Calu3 (cell line): ENCODE measurements around the gene DUSP10. TPM values are rescaled to one million over a fixed set of nuclear protein-coding genes. Genes with fewer than 3 reads are reported as not detected.

Experiments
- BruUV-seq: library from RNA; stranded (reverse); fragments of 400-500 nt; replicated peaks from 2 replicates; lab custom pipeline; 2021; lab: Mats Ljungman, UMichigan
- CTCF ChIA-PET: fragments of 300-600 bp; sonication (Branson Sonifier 250); formaldehyde crosslinking; loops from one replicate; lab custom pipeline; 2022; ENCODE audit warnings: antibody characterized with exemption; lab: Charles Lee
- DNase-seq: peaks from one replicate; pipeline ENCODE4 v3.0.0; 2022
- H3K27ac Mint-ChIP-seq: one replicate; pipeline ENCODE4 v1.8.0; 2022; ENCODE audit warnings: mixed read lengths; ENCODE audit not compliant: unreplicated experiment
- H3K27me3 Mint-ChIP-seq: one replicate; pipeline ENCODE4 v1.8.0; 2022; ENCODE audit warnings: mixed read lengths; ENCODE audit not compliant: unreplicated experiment
- H3K36me3 Mint-ChIP-seq: one replicate; pipeline ENCODE4 v1.8.0; 2022; ENCODE audit warnings: mild to moderate bottlenecking, moderate library complexity, mixed read lengths; ENCODE audit not compliant: insufficient read depth, unreplicated experiment
- H3K4me1 Mint-ChIP-seq: one replicate; pipeline ENCODE4 v1.8.0; 2022; ENCODE audit warnings: mild to moderate bottlenecking, low read depth, mixed read lengths; ENCODE audit not compliant: unreplicated experiment
- H3K4me3 Mint-ChIP-seq: one replicate; pipeline ENCODE4 v1.8.0; 2022; ENCODE audit warnings: mild to moderate bottlenecking, low read depth, moderate library complexity, mixed read lengths; ENCODE audit not compliant: unreplicated experiment
- H3K9me3 Mint-ChIP-seq: one replicate; pipeline ENCODE4 v1.8.0; 2022; ENCODE audit warnings: low read depth, mixed read lengths; ENCODE audit not compliant: unreplicated experiment
- CTCF ChIP-seq: fragments of 200-600 bp; IDR thresholded peaks from one replicate; pipeline ENCODE4 v1.8.0; 2022; ENCODE audit warnings: antibody characterized with exemption; ENCODE audit not compliant: unreplicated experiment
- intact Hi-C: fragments of 100-400 bp; cut with micrococcal nuclease; formaldehyde crosslinking; loops from one replicate; pipeline ENCODE4 v1.10.0; 2022; ENCODE audit not compliant: unreplicated experiment
- total RNA-seq: library from RNA; stranded (reverse); gene quantifications from 2 replicates; pipeline ENCODE4 v1.2.3, GENCODE V29; 2022

Gene DUSP10
- total RNA-seq, 1 experiment from 2014 or later: 55.1 TPM

DNA sequence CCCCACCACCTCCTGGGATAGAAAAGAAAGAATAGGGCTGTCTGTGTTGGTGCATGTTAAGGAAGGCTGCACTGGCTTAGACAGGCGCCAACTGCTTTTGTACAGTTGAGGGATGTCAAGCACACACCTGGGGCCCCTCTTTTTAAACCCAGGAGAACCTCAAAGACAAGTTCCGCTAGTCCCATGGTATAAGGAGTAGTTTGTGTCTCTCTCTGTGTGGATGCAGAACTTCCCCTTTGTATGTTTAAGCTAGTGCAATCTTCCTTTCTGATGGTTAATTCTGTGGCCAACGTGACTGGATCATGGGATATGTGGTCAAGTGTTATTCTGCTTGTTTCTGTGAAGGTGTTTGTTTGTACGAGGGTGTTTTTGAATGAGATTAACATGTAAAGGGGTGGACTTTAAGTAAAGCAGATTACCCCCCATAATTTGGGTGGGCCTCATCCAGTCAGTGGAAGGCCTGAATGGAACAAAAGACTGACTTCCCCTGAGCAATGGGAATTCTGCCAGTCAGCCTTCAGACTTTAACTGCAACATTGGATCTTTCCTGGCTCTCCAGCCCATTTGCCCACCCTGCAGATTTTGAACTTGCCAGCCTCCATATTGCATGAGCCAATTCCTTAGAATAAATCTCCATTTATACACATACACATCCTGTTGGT, 9.5 kb upstream of the DUSP10 start:
- CTCF ChIA-PET: interaction anchor here (1.0 kb wide), 1 partner anchor 23 kb away, joined by 4 read pairs; no protein-coding TSS in a partner anchor
- Mint-ChIP-seq H3K9me3 (peaks cover 9% of the 10 kb centered on the region), H3K27ac (no peak overlapping the region), H3K4me3 (no peak overlapping the region), H3K27me3 (no peaks in the 10 kb centered on the region), H3K4me1 (peaks cover 28% of the 10 kb centered on the region), H3K36me3 (no peaks in the 10 kb centered on the region)
- no TSS peak for BruUV-seq
- no peak for DNase-seq
- no peak for TF ChIP-seq CTCF
- intact Hi-C loops: no loop called here

DNA sequence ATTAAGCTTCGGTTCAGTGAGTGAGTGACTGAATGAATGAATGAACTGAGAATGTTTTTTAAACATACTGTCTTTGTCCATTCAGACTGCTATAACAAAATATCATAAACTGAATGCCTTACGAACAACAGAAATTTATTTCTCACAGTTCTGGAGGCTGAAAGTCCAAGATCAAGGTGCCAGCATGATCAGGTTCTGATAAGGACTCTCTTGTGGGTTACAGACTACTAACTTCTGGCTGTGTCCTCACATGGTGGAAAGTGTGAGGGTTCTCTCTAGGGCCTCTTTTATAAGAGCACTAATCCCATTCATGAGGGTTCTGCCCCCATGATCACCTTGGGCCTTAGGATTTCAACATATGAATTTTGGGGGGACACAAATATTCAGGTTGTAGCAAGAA, 7.1 kb upstream of the DUSP10 start:
- no TSS peak for BruUV-seq
- no peaks in the 10 kb centered on the region for H3K27me3 Mint-ChIP-seq
- no peak for TF ChIP-seq CTCF
- DNase-seq: no peak
- intact Hi-C loops: no loop called here
- no peaks in the 10 kb centered on the region for H3K36me3 Mint-ChIP-seq
- peaks cover 13% of the 10 kb centered on the region for H3K4me1 Mint-ChIP-seq
- H3K4me3 Mint-ChIP-seq: no peak overlapping the region
- H3K27ac Mint-ChIP-seq: no peak overlapping the region
- CTCF ChIA-PET: no interaction called here
- H3K9me3 Mint-ChIP-seq: no peaks in the 10 kb centered on the region

DNA sequence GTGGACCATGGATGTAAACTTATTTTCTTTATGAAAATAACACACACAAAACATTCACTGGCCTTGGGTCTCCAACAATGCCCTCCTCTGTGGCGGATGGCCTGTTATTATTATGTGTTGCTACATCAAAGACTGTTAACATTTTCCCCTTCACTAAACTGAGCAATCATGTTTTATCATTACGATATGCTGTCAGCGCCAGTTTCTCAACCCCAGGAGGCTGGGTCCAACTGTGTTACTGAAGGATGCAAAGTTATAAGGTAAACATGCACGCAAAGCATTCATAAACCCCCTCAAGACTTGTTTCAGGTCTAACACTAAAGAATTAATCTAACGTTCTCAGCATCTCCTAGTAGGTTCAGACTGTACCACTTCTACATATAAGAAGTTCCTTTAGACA, 6.0 kb upstream of the DUSP10 start:
- TF ChIP-seq CTCF: no peak
- H3K4me3 Mint-ChIP-seq: no peak overlapping the region

GRCh38 chr1:221743416-221744208, 1.7 kb upstream of the DUSP10 start:
- intact Hi-C loops: loop anchor here (2.0 to 5.0 kb wide), 6 partner anchors 69 to 429 kb away; no protein-coding TSS in a partner anchor
- TSS peak; percentile 77 for BruUV-seq
- no peak overlapping the region for H3K4me3 Mint-ChIP-seq
- H3K4me1 Mint-ChIP-seq: peaks cover 24% of the 10 kb centered on the region
- CTCF ChIA-PET: interaction anchor here (0.6 to 3.9 kb wide), 13 partner anchors 9 to 427 kb away, joined by 3 to 21 read pairs (median 4); no protein-coding TSS in a partner anchor
- no peak for TF ChIP-seq CTCF
- H3K9me3 Mint-ChIP-seq: no peaks in the 10 kb centered on the region
- H3K27ac Mint-ChIP-seq: no peak overlapping the region
- no peaks in the 10 kb centered on the region for H3K36me3 Mint-ChIP-seq
- DNase-seq: no peak
- no peaks in the 10 kb centered on the region for H3K27me3 Mint-ChIP-seq

More for the DNA sequence above, 6.0 kb upstream of the DUSP10 start:
- H3K9me3 Mint-ChIP-seq: no peaks in the 10 kb centered on the region
- peaks cover 20% of the 10 kb centered on the region for H3K4me1 Mint-ChIP-seq
- H3K36me3 Mint-ChIP-seq: no peaks in the 10 kb centered on the region
- no TSS peak for BruUV-seq
- intact Hi-C loops: no loop called here
- no peak for DNase-seq
- H3K27ac Mint-ChIP-seq: no peak overlapping the region
- no peaks in the 10 kb centered on the region for H3K27me3 Mint-ChIP-seq
- CTCF ChIA-PET: no interaction called here
